GM21576 (cell line): ENCODE measurements around the gene PTPRN2.

Experiments
- ATAC-seq: cut with Tn5 transposase; IDR thresholded peaks from one replicate; pipeline ENCODE4 v1.9.1; 2021; ENCODE audit warnings: mild to moderate bottlenecking, moderate library complexity; ENCODE audit not compliant: unreplicated experiment

PTPRN2 gene

GRCh38 chr7:158603773-158604755 is 16.4 kb upstream of the PTPRN2 start:
- ATAC-seq = no peak

GRCh38 chr7:158602905-158603772 is 15.5 kb upstream of the PTPRN2 start:
- no peak for ATAC-seq

- ATAC-seq = no peak
Observed at GRCh38 chr7:158602041-158602440, 14.4 kb upstream of the PTPRN2 start.

GRCh38 chr7:158601090-158601489 is 13.5 kb upstream of the PTPRN2 start:
- no peak for ATAC-seq

- ATAC-seq = no peak
Observed at GRCh38 chr7:158596745-158597144, 9.1 kb upstream of the PTPRN2 start.

GRCh38 chr7:158596309-158596708 is 8.7 kb upstream of the PTPRN2 start:
- no peak for ATAC-seq

- no peak for ATAC-seq
Observed at GRCh38 chr7:158595068-158595467, 7.4 kb upstream of the PTPRN2 start.

- ATAC-seq = no peak
Observed at GRCh38 chr7:158592541-158592940, 4.9 kb upstream of the PTPRN2 start.

GRCh38 chr7:158591944-158592343 is 4.3 kb upstream of the PTPRN2 start:
- ATAC-seq = no peak

GRCh38 chr7:158590181-158590530 is 2.5 kb upstream of the PTPRN2 start:
- no peak for ATAC-seq

- no peak for ATAC-seq
Observed at GRCh38 chr7:158589653-158590052, 2.0 kb upstream of the PTPRN2 start.

- ATAC-seq = no peak
Observed at GRCh38 chr7:158588878-158589442, 1.3 kb upstream of the PTPRN2 start.

GRCh38 chr7:158588085-158588877 is 658 bp upstream of the PTPRN2 start:
- no peak for ATAC-seq

GRCh38 chr7:158586499-158587161 is 993 bp downstream of the PTPRN2 start:
- ATAC-seq = no peak

GRCh38 chr7:158585721-158586498 is 1.7 kb downstream of the PTPRN2 start:
- no peak for ATAC-seq

- no peak for ATAC-seq
Observed at GRCh38 chr7:158584407-158584806, 3.2 kb downstream of the PTPRN2 start.

- ATAC-seq = no peak
Observed at GRCh38 chr7:158583810-158584209, 3.8 kb downstream of the PTPRN2 start.

GRCh38 chr7:158583143-158583542 is 4.5 kb downstream of the PTPRN2 start:
- no peak for ATAC-seq

- ATAC-seq = no peak
Observed at GRCh38 chr7:158582089-158582456, 5.5 kb downstream of the PTPRN2 start.
